ENCODE results near the gene C10orf67. TPM values are rescaled to one million over a fixed set of nuclear protein-coding genes. Genes with fewer than 3 reads are reported as not detected.

C10orf67 gene
- total RNA-seq, 4 donors from 2014 or later: not detected

GRCh38 chr10:23189024-23189423 lies 155.6 kb downstream of the C10orf67 start:
- Histone ChIP-seq H3K4me1 (peaks cover 0 to 25% (median 14%) of the 10 kb centered on the region in 4 donors), H3K27ac (replicated peaks in 1 of 4) (no peak overlapping the region), H3K4me3 (no peak overlapping the region), H3K36me3 (no peaks in the 10 kb centered on the region), H3K9me3 (no peaks in the 10 kb centered on the region), H3K27me3 (peaks cover 0 to 87% (median 14%) of the 10 kb centered on the region in 4 donors)
- intact Hi-C loops (cut with DNase I): no loop called here
- no peak for DNase-seq (ENCODE audit: extremely low spot score)
- TF ChIP-seq CTCF (IDR thresholded peaks at IDR 0.05) (no peak), POLR2A (IDR thresholded peaks at IDR 0.05; ENCODE audit: low read depth) (no peak), POLR2AphosphoS5 (IDR thresholded peaks at IDR 0.05) (no peak), EP300 (IDR thresholded peaks at IDR 0.05) (no peak)
- 12% methylated on average over 5 of the region's 5 CpGs for WGBS

- 69% methylated on average over 1 of the region's 1 CpG for WGBS
- H3K4me1 ChIP-seq: peaks cover 0 to 11% (median 6%) of the 10 kb centered on the region in 4 donors
- H3K36me3 ChIP-seq: no peaks in the 10 kb centered on the region
- H3K27me3 ChIP-seq: peaks cover 0 to 73% (median 10%) of the 10 kb centered on the region in 4 donors
- TF ChIP-seq EP300 (IDR thresholded peaks at IDR 0.05) (no peak), POLR2A (IDR thresholded peaks at IDR 0.05; ENCODE audit: low read depth) (no peak), POLR2AphosphoS5 (IDR thresholded peaks at IDR 0.05) (no peak), CTCF (IDR thresholded peaks at IDR 0.05) (no peak)
- DNase-seq (ENCODE audit: extremely low spot score): no peak
- no peaks in the 10 kb centered on the region for H3K9me3 ChIP-seq
- H3K27ac ChIP-seq (replicated peaks in 1 of 4): no peak overlapping the region
- H3K4me3 ChIP-seq: no peak overlapping the region
- intact Hi-C loops (cut with DNase I): no loop called here
These were observed 157.4 kb downstream of the C10orf67 start for GRCh38 chr10:23187155-23187554.

GRCh38 chr10:23186697-23187096 lies 157.9 kb downstream of the C10orf67 start:
- no peaks in the 10 kb centered on the region for H3K9me3 ChIP-seq
- H3K27me3 ChIP-seq: peaks cover 0 to 69% (median 6%) of the 10 kb centered on the region in 4 donors
- intact Hi-C loops (cut with DNase I): no loop called here
- TF ChIP-seq POLR2A (IDR thresholded peaks at IDR 0.05; ENCODE audit: low read depth) (no peak), POLR2AphosphoS5 (IDR thresholded peaks at IDR 0.05) (no peak), EP300 (IDR thresholded peaks at IDR 0.05) (no peak), CTCF (IDR thresholded peaks at IDR 0.05) (no peak)
- no peak overlapping the region for H3K4me3 ChIP-seq
- H3K36me3 ChIP-seq: no peaks in the 10 kb centered on the region
- H3K4me1 ChIP-seq: peaks cover 0 to 6% (median 2%) of the 10 kb centered on the region in 4 donors
- 20% methylated on average over 5 of the region's 5 CpGs for whole genome bisulfite sequencing
- H3K27ac ChIP-seq (replicated peaks in 1 of 4): no peak overlapping the region
- no peak for DNase-seq (ENCODE audit: extremely low spot score)

GRCh38 chr10:23186178-23186577 lies 158.4 kb downstream of the C10orf67 start:
- intact Hi-C loops (cut with DNase I): no loop called here
- H3K9me3 ChIP-seq: no peaks in the 10 kb centered on the region
- H3K4me3 ChIP-seq: no peak overlapping the region
- H3K36me3 ChIP-seq: no peaks in the 10 kb centered on the region
- no peak overlapping the region for H3K27ac ChIP-seq (replicated peaks in 1 of 4)
- DNase-seq (ENCODE audit: extremely low spot score): no peak
- 60% methylated on average over 7 of the region's 7 CpGs for WGBS
- TF ChIP-seq CTCF (IDR thresholded peaks at IDR 0.05) (no peak), EP300 (IDR thresholded peaks at IDR 0.05) (no peak), POLR2AphosphoS5 (IDR thresholded peaks at IDR 0.05) (no peak), POLR2A (IDR thresholded peaks at IDR 0.05; ENCODE audit: low read depth) (no peak)
- H3K27me3 ChIP-seq: peaks cover 0 to 64% (median 2%) of the 10 kb centered on the region in 4 donors
- peaks cover 0 to under 1% (median 0%) of the 10 kb centered on the region in 4 donors for H3K4me1 ChIP-seq

GRCh38 chr10:23174977-23175512 lies 169.6 kb downstream of the C10orf67 start:
- H3K9me3 ChIP-seq: no peaks in the 10 kb centered on the region
- 18% methylated on average over 13 of the region's 14 CpGs for WGBS
- H3K36me3 ChIP-seq: no peaks in the 10 kb centered on the region
- no peak for TF ChIP-seq POLR2A (IDR thresholded peaks at IDR 0.05; ENCODE audit: low read depth)
- no peak for TF ChIP-seq CTCF (IDR thresholded peaks at IDR 0.05)
- no peak for TF ChIP-seq POLR2AphosphoS5 (IDR thresholded peaks at IDR 0.05)
- TF ChIP-seq EP300 (IDR thresholded peaks at IDR 0.05): no peak
- no peak overlapping the region for H3K4me3 ChIP-seq
- DNase-seq (ENCODE audit: extremely low spot score): no peak
- H3K27ac ChIP-seq (replicated peaks in 1 of 4): no peak overlapping the region
- H3K27me3 ChIP-seq: peaks cover 0 to 94% (median 34%) of the 10 kb centered on the region in 4 donors
- peaks cover 12 to 25% (median 22%) of the 10 kb centered on the region in 4 donors for H3K4me1 ChIP-seq
- intact Hi-C loops (cut with DNase I): no loop called here
